ENCODE results near the gene ZNF217. TPM values are rescaled to one million over a fixed set of nuclear protein-coding genes. Genes with fewer than 3 reads are reported as not detected.
"Not testable (repeated sequence)": the region's sequence is repeated elsewhere in the genome, so short reads cannot be mapped to it uniquely, and the experiment has no call there.

ZNF217 gene
- total RNA-seq, 4 donors from 2014 or later, result 31.2 to 64.8 (median 46.7) TPM

DNA sequence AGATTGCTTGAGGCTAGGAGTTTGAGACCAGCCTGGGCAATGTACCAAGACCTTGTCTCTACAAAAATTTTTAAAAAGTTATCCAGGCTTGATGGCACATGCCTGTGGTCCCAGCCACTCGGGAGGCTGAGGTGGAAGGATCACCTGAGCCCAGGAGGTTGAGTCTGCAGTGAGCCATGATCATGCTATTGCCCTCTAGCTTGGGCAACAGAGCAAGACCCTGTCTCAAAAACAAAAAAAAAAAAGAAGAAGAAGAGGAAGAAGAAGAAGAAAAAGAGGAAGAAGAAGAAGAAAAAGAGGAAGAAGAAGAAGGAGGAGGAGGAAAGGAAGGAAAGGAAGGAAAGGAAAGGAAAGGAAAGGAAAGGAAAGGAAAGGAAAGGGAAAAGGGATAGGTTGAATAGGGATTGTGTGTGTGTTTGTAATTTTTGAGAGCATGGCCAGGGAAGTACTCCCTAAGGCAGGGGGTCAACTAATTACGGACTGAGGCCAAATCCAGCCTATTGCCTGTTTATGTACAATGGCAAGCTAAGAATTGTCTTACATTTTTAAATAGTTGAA is 43.0 kb upstream of the ZNF217 start:
- Histone ChIP-seq H3K9me3 (no peaks in the 10 kb centered on the region), H3K36me3 (no peaks in the 10 kb centered on the region), H3K27ac (no peak overlapping the region), H3K4me3 (no peak overlapping the region), H3K27me3 (no peaks in the 10 kb centered on the region), H3K4me1 (no peaks in the 10 kb centered on the region)
- TF ChIP-seq, protein P1, sequence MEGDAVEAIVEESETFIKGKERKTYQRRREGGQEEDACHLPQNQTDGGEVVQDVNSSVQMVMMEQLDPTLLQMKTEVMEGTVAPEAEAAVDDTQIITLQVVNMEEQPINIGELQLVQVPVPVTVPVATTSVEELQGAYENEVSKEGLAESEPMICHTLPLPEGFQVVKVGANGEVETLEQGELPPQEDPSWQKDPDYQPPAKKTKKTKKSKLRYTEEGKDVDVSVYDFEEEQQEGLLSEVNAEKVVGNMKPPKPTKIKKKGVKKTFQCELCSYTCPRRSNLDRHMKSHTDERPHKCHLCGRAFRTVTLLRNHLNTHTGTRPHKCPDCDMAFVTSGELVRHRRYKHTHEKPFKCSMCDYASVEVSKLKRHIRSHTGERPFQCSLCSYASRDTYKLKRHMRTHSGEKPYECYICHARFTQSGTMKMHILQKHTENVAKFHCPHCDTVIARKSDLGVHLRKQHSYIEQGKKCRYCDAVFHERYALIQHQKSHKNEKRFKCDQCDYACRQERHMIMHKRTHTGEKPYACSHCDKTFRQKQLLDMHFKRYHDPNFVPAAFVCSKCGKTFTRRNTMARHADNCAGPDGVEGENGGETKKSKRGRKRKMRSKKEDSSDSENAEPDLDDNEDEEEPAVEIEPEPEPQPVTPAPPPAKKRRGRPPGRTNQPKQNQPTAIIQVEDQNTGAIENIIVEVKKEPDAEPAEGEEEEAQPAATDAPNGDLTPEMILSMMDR (IDR thresholded peaks at IDR 0.05), result no peak
- TF ChIP-seq POLR2A (IDR thresholded peaks at IDR 0.05) (no peak), EP300 (IDR thresholded peaks at IDR 0.05) (no peak), POLR2AphosphoS5 (IDR thresholded peaks at IDR 0.05) (no peak)
- 64% methylated on average over 2 of the region's 2 CpGs for WGBS
- DNase-seq (ENCODE audit: low spot score in 2 of 2), result no peak

DNA sequence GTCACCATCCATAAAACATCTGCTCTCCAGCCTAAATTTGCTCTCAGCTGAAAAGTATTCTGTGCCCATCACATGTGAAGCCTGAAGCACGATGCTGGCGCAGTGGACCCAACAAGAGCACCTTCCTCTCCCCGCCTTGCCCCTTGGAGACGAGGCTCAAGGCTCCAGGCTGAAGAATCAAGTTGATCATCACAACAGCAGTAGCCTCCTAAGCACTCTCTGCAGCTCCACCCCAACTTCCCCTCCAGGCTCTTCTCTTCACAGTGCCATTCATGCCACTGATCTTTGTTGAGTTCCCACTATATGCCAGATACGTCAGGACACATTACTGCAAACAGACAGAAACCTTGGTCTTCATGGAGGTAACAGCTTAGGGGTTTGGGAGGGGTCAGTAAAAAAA is 41.6 kb upstream of the ZNF217 start:
- TF ChIP-seq POLR2A (IDR thresholded peaks at IDR 0.05), result no peak
- no peak for TF ChIP-seq POLR2AphosphoS5 (IDR thresholded peaks at IDR 0.05)
- TF ChIP-seq EP300 (IDR thresholded peaks at IDR 0.05), result no peak
- TF ChIP-seq, protein P1 (IDR thresholded peaks at IDR 0.05), result no peak
- Histone ChIP-seq H3K9me3 (no peaks in the 10 kb centered on the region), H3K36me3 (no peaks in the 10 kb centered on the region), H3K4me3 (no peak overlapping the region), H3K27me3 (no peaks in the 10 kb centered on the region), H3K4me1 (no peaks in the 10 kb centered on the region), H3K27ac (no peak overlapping the region)
- WGBS, result 71% methylated on average over 5 of the region's 5 CpGs
- no peak for DNase-seq (ENCODE audit: low spot score in 2 of 2)

DNA sequence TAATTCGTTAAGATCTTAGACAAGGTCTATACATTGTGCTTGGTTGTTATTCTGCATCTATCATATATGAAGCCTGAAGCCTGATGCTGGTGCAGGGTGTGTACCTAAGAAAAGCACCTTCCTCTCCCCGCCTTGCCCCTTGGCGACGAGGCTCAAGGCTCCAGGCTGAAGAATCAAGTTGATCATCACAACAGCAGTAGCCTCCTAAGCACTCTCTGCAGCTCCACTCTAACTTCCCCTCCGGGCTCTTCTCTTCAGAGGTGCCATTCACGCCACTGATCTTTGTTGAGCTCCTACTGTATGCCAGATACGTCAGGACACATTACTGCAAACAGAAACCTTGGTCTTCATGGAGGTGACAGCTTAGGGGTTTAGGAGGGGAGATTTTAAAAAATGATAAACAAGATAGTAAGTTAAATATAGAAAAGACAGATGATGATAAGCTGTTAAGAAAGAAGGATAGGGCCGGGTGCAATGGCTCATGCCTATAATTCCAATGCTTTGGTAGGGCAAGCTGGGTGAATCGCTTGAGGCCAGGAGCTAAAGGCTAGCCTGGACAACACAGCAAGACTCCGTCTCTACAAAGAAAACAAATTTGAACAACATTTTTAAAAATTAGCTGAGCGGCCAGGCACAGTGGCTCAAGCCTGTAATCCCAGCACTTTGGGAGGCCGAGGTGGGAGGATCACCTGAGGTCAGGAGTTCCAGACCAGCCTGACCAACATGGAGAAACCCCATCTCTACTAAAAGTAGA is 38.4 kb upstream of the ZNF217 start:
- Histone ChIP-seq H3K27me3 (no peaks in the 10 kb centered on the region), H3K4me3 (no peak overlapping the region), H3K4me1 (no peaks in the 10 kb centered on the region), H3K9me3 (no peaks in the 10 kb centered on the region), H3K27ac (no peak overlapping the region), H3K36me3 (no peaks in the 10 kb centered on the region)
- no peak for TF ChIP-seq POLR2A (IDR thresholded peaks at IDR 0.05)
- no peak for TF ChIP-seq EP300 (IDR thresholded peaks at IDR 0.05)
- TF ChIP-seq, protein P1 (IDR thresholded peaks at IDR 0.05), result no peak
- TF ChIP-seq POLR2AphosphoS5 (IDR thresholded peaks at IDR 0.05), result no peak
- DNase-seq (ENCODE audit: low spot score in 2 of 2), result peak in 1 of 2 donors; percentile 17
- 87% methylated on average over 12 of the region's 12 CpGs for WGBS

DNA sequence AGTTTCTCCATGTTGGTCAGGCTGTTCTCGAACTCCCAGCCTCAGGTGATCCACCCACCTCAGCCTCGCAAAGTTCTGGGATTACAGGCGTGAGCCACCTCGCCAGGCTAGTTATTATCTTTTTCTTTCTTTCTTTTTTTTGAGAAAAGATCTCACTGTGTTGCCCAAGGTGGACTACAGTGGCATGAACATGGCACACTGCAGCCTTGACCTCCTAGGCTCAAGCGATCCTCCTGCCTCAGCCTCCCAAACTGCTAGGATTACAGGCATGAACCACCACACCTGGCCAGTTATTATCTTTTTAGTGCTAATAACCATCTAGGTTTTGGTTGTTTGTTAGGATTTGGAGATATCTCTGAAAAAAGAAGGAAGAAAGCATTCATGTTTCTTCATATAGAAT is 35.8 kb upstream of the ZNF217 start:
- no peak overlapping the region for H3K27ac ChIP-seq
- H3K9me3 ChIP-seq, result no peaks in the 10 kb centered on the region
- TF ChIP-seq POLR2AphosphoS5 (IDR thresholded peaks at IDR 0.05), result no peak
- no peak for TF ChIP-seq EP300 (IDR thresholded peaks at IDR 0.05)
- no peak for TF ChIP-seq POLR2A (IDR thresholded peaks at IDR 0.05)
- TF ChIP-seq, protein P1 (IDR thresholded peaks at IDR 0.05), result no peak
- H3K27me3 ChIP-seq, result no peaks in the 10 kb centered on the region
- no peaks in the 10 kb centered on the region for H3K36me3 ChIP-seq
- peaks cover 3% of the 10 kb centered on the region for H3K4me1 ChIP-seq
- 91% methylated on average over 4 of the region's 5 CpGs for WGBS
- no peak for DNase-seq (ENCODE audit: low spot score in 2 of 2)
- no peak overlapping the region for H3K4me3 ChIP-seq

DNA sequence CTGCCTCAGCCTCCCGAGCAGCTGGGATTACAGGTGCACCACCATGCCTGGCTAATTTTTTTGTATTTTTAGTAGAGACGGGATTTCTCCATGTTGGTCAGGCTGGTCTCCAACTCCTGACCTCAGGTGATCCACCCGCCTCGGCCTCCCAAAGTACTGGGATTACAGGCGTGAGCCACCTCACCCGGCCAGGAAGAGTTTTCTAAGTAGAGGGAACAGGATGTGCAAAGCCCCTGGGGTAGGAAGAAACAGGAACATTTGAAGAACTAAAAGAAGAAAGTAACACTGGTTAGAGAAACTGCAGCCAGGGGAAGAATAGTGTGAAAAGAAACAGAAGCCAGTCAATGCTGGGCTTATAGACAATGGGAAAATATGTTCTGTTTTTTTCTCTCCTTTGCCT is 35.1 kb upstream of the ZNF217 start:
- H3K27me3 ChIP-seq; H3K4me3 ChIP-seq; H3K4me1 ChIP-seq; H3K9me3 ChIP-seq; H3K27ac ChIP-seq; DNase-seq (ENCODE audit: low spot score in 2 of 2); H3K36me3 ChIP-seq: not testable (repeated sequence)
- WGBS, result 96% methylated on average over 6 of the region's 6 CpGs
